Trophoblast cell (in vitro differentiated cells and primary cell): ENCODE results near the gene HDGFL2.
A peak's percentile ranks its signal among the peaks of the same experiment; 100 is the strongest.

Experiments used
- DNase-seq, 2 donors: peaks; one replicate each; pipeline ENCODE4 v3.0.0-alpha.2; 2016
- H2AFZ ChIP-seq: 2 replicates; pipeline ENCODE4 v1.6.1; 2013; ENCODE audit warnings: low read length, moderate library complexity, mild to moderate bottlenecking; ENCODE audit not compliant: insufficient read depth, poor library complexity
- H2AK5ac ChIP-seq: 2 replicates; pipeline ENCODE4 v1.6.1; 2013; ENCODE audit warnings: mild to moderate bottlenecking, low read length
- H2BK120ac ChIP-seq: 2 replicates; pipeline ENCODE4 v1.6.1; 2013; ENCODE audit warnings: low read length, mild to moderate bottlenecking, moderate library complexity; ENCODE audit not compliant: insufficient read depth, poor library complexity
- H2BK12ac ChIP-seq: 2 replicates; pipeline ENCODE4 v1.6.1; 2013; ENCODE audit warnings: mild to moderate bottlenecking, low read length, moderate library complexity
- H2BK5ac ChIP-seq: 2 replicates; pipeline ENCODE4 v1.6.1; 2013; ENCODE audit warnings: low read length, low read depth, moderate library complexity, mild to moderate bottlenecking; ENCODE audit not compliant: poor library complexity
- H3K14ac ChIP-seq: 2 replicates; pipeline ENCODE4 v1.6.1; 2013; ENCODE audit warnings: mild to moderate bottlenecking, low read length
- H3K18ac ChIP-seq: 2 replicates; pipeline ENCODE4 v1.6.1; 2013; ENCODE audit warnings: mild to moderate bottlenecking, low read length
- H3K23ac ChIP-seq: 2 replicates; pipeline ENCODE4 v1.6.1; 2013; ENCODE audit warnings: low read length
- H3K27ac ChIP-seq: 2 replicates; pipeline ENCODE4 v1.5.1; 2013; ENCODE audit warnings: low read depth, mild to moderate bottlenecking, inconsistent platforms, low read length, moderate library complexity
- H3K27me3 ChIP-seq: 2 replicates; pipeline ENCODE4 v1.6.1; 2013; ENCODE audit warnings: inconsistent platforms, mild to moderate bottlenecking, low read length, moderate library complexity; ENCODE audit not compliant: insufficient read depth
- H3K36me3 ChIP-seq, 2 experiments: 1 replicate in 1 of 2; 2 replicates in 1 of 2; pipeline ENCODE4 v1.6.1; 2013; ENCODE audit warnings: low read length in 2 of 2, mild to moderate bottlenecking in 2 of 2, moderate library complexity in 1 of 2; ENCODE audit not compliant: insufficient read depth in 2 of 2, control insufficient read depth in 1 of 2
- H3K4ac ChIP-seq: 2 replicates; pipeline ENCODE4 v1.6.1; 2013; ENCODE audit warnings: low read depth, mild to moderate bottlenecking, low read length, moderate library complexity
- H3K4me1 ChIP-seq, 2 experiments: 1 replicate in 1 of 2; 2 replicates in 1 of 2; pipeline ENCODE4 v1.6.1; 2013; ENCODE audit warnings: low read length in 2 of 2, mild to moderate bottlenecking in 2 of 2, moderate library complexity in 1 of 2; ENCODE audit not compliant: insufficient read depth in 2 of 2, control insufficient read depth in 1 of 2
- H3K4me2 ChIP-seq: 2 replicates; pipeline ENCODE4 v1.6.1; 2013; ENCODE audit warnings: inconsistent platforms, mild to moderate bottlenecking, low read length, moderate library complexity
- H3K4me3 ChIP-seq: 2 replicates; pipeline ENCODE4 v1.5.1; 2013; ENCODE audit warnings: mild to moderate bottlenecking, low read depth, low read length, inconsistent platforms
- H3K79me1 ChIP-seq: one replicate; pipeline ENCODE4 v1.6.1; 2013; ENCODE audit warnings: low read length
- H3K79me2 ChIP-seq: 2 replicates; pipeline ENCODE4 v1.6.1; 2013; ENCODE audit warnings: low read length, mild to moderate bottlenecking; ENCODE audit not compliant: control insufficient read depth, insufficient read depth, poor library complexity
- H3K9ac ChIP-seq: 2 replicates; pipeline ENCODE4 v1.6.1; 2013; ENCODE audit warnings: mild to moderate bottlenecking, low read length
- H3K9me3 ChIP-seq: 2 replicates; pipeline ENCODE4 v1.6.1; 2013; ENCODE audit warnings: low read depth, mild to moderate bottlenecking, control low read depth, inconsistent platforms, low read length; ENCODE audit not compliant: insufficient read depth
- H4K12ac ChIP-seq: 2 replicates; pipeline ENCODE4 v1.6.1; 2013; ENCODE audit warnings: low read depth, mild to moderate bottlenecking, low read length, moderate library complexity
- H4K8ac ChIP-seq: 2 replicates; pipeline ENCODE4 v1.6.1; 2013; ENCODE audit warnings: low read depth, mild to moderate bottlenecking, low read length, moderate library complexity
- H4K91ac ChIP-seq: one replicate; pipeline ENCODE4 v1.6.1; 2013; ENCODE audit warnings: low read depth, mild to moderate bottlenecking, low read length, moderate library complexity
- WGBS: extraction: QIAGEN DNeasy Blood & Tissue Kit; methylation state at CpG from one replicate; pipeline ENCODE4 v1.1.7; 2013; ENCODE audit warnings: missing lambda C conversion rate; ENCODE audit not compliant: insufficient read length, insufficient coverage; ENCODE audit errors: extremely low coverage; 5-methylcytosine and 5-hydroxymethylcytosine counted together

The HDGFL2 gene

DNA sequence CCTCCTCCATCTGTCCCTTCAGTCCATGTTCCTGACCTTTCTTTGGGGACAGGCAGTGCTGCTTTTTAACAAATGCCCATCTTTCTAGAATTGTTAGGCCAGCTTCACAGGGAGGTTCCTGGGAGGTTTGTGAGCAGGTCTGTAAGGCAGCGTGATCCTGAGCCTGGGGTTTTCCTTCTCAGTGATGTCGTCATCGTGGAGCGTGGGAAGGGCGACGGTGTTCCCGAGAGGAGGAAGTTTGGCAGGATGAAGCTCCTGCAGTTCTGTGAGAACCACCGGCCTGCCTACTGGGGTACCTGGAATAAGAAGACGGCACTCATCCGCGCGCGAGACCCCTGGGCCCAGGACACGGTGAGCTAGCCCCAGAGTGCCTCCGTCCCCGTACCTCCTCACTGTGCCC, 42.8 kb upstream of the HDGFL2 start:
- no CpG with 5 or more reads among the region's 16 CpGs for WGBS
- Histone ChIP-seq H3K18ac (no peak overlapping the region), H3K27ac (no peak overlapping the region), H3K4ac (no peak overlapping the region), H3K27me3 (no peaks in the 10 kb centered on the region), H3K9ac (no peak overlapping the region), H3K9me3 (peaks cover 1% of the 10 kb centered on the region), H3K79me2 (no peaks in the 10 kb centered on the region), H4K91ac (no peak overlapping the region), H3K79me1 (no peaks in the 10 kb centered on the region), H3K4me1 (no peaks in the 10 kb centered on the region), H2AFZ (no peak overlapping the region), H2BK120ac (no peak overlapping the region), H4K8ac (no peak overlapping the region), H2BK12ac (no peak overlapping the region), H2AK5ac (no peak overlapping the region), H3K36me3 (peaks cover 64 to 66% of the 10 kb centered on the region in 2 experiments), H3K4me3 (no peak overlapping the region), H3K23ac (no peak overlapping the region), H3K4me2 (no peak overlapping the region), H3K14ac (no peak overlapping the region), H4K12ac (no peak overlapping the region), H2BK5ac (no peak overlapping the region)
- DNase-seq: no peak

- Histone ChIP-seq H2BK5ac (no peak overlapping the region), H3K79me1 (no peaks in the 10 kb centered on the region), H2AFZ (no peak overlapping the region), H3K9me3 (peaks cover 1% of the 10 kb centered on the region), H3K18ac (no peak overlapping the region), H2BK120ac (no peak overlapping the region), H3K79me2 (no peaks in the 10 kb centered on the region), H2BK12ac (no peak overlapping the region), H3K9ac (no peak overlapping the region), H3K27me3 (no peaks in the 10 kb centered on the region), H3K36me3 (peaks cover 65 to 66% of the 10 kb centered on the region in 2 experiments), H2AK5ac (no peak overlapping the region), H3K23ac (no peak overlapping the region), H3K4me1 (no peaks in the 10 kb centered on the region), H3K27ac (no peak overlapping the region), H3K4ac (no peak overlapping the region), H3K4me3 (no peak overlapping the region), H3K14ac (no peak overlapping the region), H4K8ac (no peak overlapping the region), H4K12ac (no peak overlapping the region), H4K91ac (no peak overlapping the region), H3K4me2 (no peak overlapping the region)
- DNase-seq: no peak
- no CpG with 5 or more reads among the region's 12 CpGs for whole genome bisulfite sequencing
These were observed 42.3 kb upstream of the HDGFL2 start for GRCh38 chr19:4429771-4430171.

GRCh38 chr19:4430760-4431159, 41.3 kb upstream of the HDGFL2 start:
- Histone ChIP-seq H3K79me2 (no peaks in the 10 kb centered on the region), H3K14ac (no peak overlapping the region), H3K36me3 (peaks cover 67 to 68% of the 10 kb centered on the region in 2 experiments), H3K4me3 (no peak overlapping the region), H3K9me3 (peaks cover 1% of the 10 kb centered on the region), H2AK5ac (no peak overlapping the region), H2BK12ac (no peak overlapping the region), H4K12ac (no peak overlapping the region), H3K4me2 (no peak overlapping the region), H2BK120ac (no peak overlapping the region), H2AFZ (no peak overlapping the region), H4K91ac (no peak overlapping the region), H3K23ac (no peak overlapping the region), H2BK5ac (no peak overlapping the region), H3K9ac (no peak overlapping the region), H3K4ac (no peak overlapping the region), H4K8ac (no peak overlapping the region), H3K79me1 (no peaks in the 10 kb centered on the region), H3K27ac (no peak overlapping the region), H3K18ac (no peak overlapping the region), H3K4me1 (no peaks in the 10 kb centered on the region), H3K27me3 (no peaks in the 10 kb centered on the region)
- peak; percentile 19 to 34 for DNase-seq
- no CpG with 5 or more reads among the region's 12 CpGs for whole genome bisulfite sequencing

DNA sequence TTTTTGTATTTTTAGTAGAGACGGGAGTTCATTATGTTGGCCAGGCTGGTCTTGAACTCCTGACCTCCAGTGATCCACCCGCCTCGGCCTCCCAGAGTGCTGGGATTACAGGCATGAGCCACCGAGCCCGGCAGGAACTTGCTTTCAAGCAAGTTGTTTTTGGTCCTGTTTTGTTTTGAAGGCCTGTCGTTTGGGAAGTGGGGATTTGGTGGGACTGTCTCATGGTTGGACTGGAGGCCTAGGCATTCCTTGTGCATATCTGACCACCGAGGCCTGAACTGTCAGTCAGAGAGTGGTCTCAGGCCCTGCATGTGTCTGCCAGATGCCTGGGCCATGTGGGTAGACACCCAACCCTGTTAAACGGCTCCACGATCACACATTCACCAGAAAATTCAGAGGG, 40.8 kb upstream of the HDGFL2 start:
- Histone ChIP-seq H3K9me3 (peaks cover 1% of the 10 kb centered on the region), H3K36me3 (peaks cover 71% of the 10 kb centered on the region in 2 experiments), H3K9ac (no peak overlapping the region), H3K27me3 (no peaks in the 10 kb centered on the region), H3K4ac (no peak overlapping the region), H3K79me1 (no peaks in the 10 kb centered on the region), H3K27ac (no peak overlapping the region), H3K23ac (no peak overlapping the region), H2BK120ac (no peak overlapping the region), H4K91ac (no peak overlapping the region), H2AK5ac (no peak overlapping the region), H3K4me3 (no peak overlapping the region), H4K8ac (no peak overlapping the region), H2AFZ (no peak overlapping the region), H4K12ac (no peak overlapping the region), H3K18ac (no peak overlapping the region), H3K79me2 (no peaks in the 10 kb centered on the region), H3K4me2 (no peak overlapping the region), H2BK5ac (no peak overlapping the region), H2BK12ac (no peak overlapping the region), H3K4me1 (no peaks in the 10 kb centered on the region), H3K14ac (no peak overlapping the region)
- no peak for DNase-seq
- WGBS: 83% methylated on average over 1 of the region's 9 CpGs
